Liver (tissue), 9 donors: ENCODE data around the gene LAMC3. TPM values are rescaled to one million over a fixed set of nuclear protein-coding genes. Genes with fewer than 3 reads are reported as not detected.

ENCODE experiments used
- DNase-seq: peaks from one replicate; pipeline ENCODE4 v3.0.0-alpha.2; 2017; ENCODE audit warnings: low spot score
- H3K27ac ChIP-seq, 2 donors: one replicate each; pipeline ENCODE4 v1.7.0; 2013; ENCODE audit warnings: inconsistent platforms in 2 of 2, low read length in 2 of 2, control low read depth in 1 of 2, low read depth in 1 of 2, mild to moderate bottlenecking in 1 of 2
- H3K27me3 ChIP-seq, 4 donors: one replicate each; pipeline versions ENCODE4 v1.6.1 to v1.7.0; 2013; ENCODE audit warnings: low read length in 3 of 4, inconsistent platforms in 1 of 4, mild to moderate bottlenecking in 1 of 4, moderate library complexity in 1 of 4; ENCODE audit not compliant: control insufficient read depth in 4 of 4, insufficient read depth in 4 of 4
- H3K36me3 ChIP-seq, 4 donors: one replicate each; pipeline versions ENCODE4 v1.6.1 to v1.7.0; 2013; ENCODE audit warnings: low read length in 3 of 4, mild to moderate bottlenecking in 3 of 4, low read depth in 1 of 4, moderate library complexity in 1 of 4; ENCODE audit not compliant: control insufficient read depth in 4 of 4, insufficient read depth in 3 of 4
- H3K4me1 ChIP-seq, 4 donors: one replicate each; pipeline versions ENCODE4 v1.6.1 to v1.7.0; 2013; ENCODE audit warnings: low read length in 3 of 4, mild to moderate bottlenecking in 3 of 4, moderate library complexity in 1 of 4; ENCODE audit not compliant: control insufficient read depth in 4 of 4, insufficient read depth in 4 of 4
- H3K4me3 ChIP-seq, 3 donors: one replicate each; pipeline versions ENCODE4 v1.6.1 to v1.7.0; 2013; ENCODE audit warnings: low read length in 3 of 3, control low read depth in 1 of 3, low read depth in 1 of 3, mild to moderate bottlenecking in 1 of 3
- H3K9ac ChIP-seq, 2 donors: one replicate each; pipeline ENCODE4 v1.7.0; 2013; ENCODE audit warnings: low read length in 2 of 2, mild to moderate bottlenecking in 2 of 2, moderate library complexity in 2 of 2, control low read depth in 1 of 2, low read depth in 1 of 2
- H3K9me3 ChIP-seq, 4 donors: one replicate each; pipeline versions ENCODE4 v1.6.1 to v1.7.0; 2013; ENCODE audit warnings: low read length in 3 of 4; ENCODE audit not compliant: control insufficient read depth in 4 of 4
- EGR1 ChIP-seq, 2 donors: IDR thresholded peaks; 2 replicates each; pipeline ENCODE4 v1.6.1; 2016 to 2018; ENCODE audit warnings: antibody characterized with exemption in 2 of 2, low read depth in 2 of 2
- FOXA1 ChIP-seq: IDR thresholded peaks from 2 replicates; pipeline ENCODE4 v1.6.1; 2016; ENCODE audit warnings: antibody characterized with exemption
- FOXA2 ChIP-seq: IDR thresholded peaks from 2 replicates; pipeline ENCODE4 v1.6.1; 2016; ENCODE audit warnings: antibody characterized with exemption
- GABPA ChIP-seq, 2 donors: IDR thresholded peaks in 1 of 2; conservative IDR thresholded peaks in 1 of 2; 2 replicates each; pipeline ENCODE4 v1.6.1; 2016; ENCODE audit warnings: antibody characterized with exemption in 2 of 2, mild to moderate bottlenecking in 1 of 2, moderate library complexity in 1 of 2
- HNF4A ChIP-seq, 2 donors: conservative IDR thresholded peaks; 2 replicates each; pipeline ENCODE4 v1.6.1; 2016; ENCODE audit warnings: antibody characterized with exemption in 2 of 2, mild to moderate bottlenecking in 2 of 2
- HNF4G ChIP-seq: IDR thresholded peaks from 2 replicates; pipeline ENCODE4 v1.6.1; 2016; ENCODE audit warnings: antibody characterized with exemption
- JUND ChIP-seq, 2 donors: IDR thresholded peaks; 2 replicates each; pipeline ENCODE4 v1.6.1; 2016; ENCODE audit warnings: antibody characterized with exemption in 2 of 2
- NR2F2 ChIP-seq: IDR thresholded peaks from 2 replicates; pipeline ENCODE4 v1.6.1; 2016; ENCODE audit warnings: antibody characterized with exemption
- RAD21 ChIP-seq, 2 donors: IDR thresholded peaks; 2 replicates each; pipeline ENCODE4 v1.6.1; 2016; ENCODE audit warnings: antibody characterized with exemption in 2 of 2, mild to moderate bottlenecking in 2 of 2
- RXRA ChIP-seq, 2 donors: IDR thresholded peaks; 2 replicates each; pipeline ENCODE4 v1.6.1; 2017 to 2018; ENCODE audit warnings: antibody characterized with exemption in 2 of 2, mild to moderate bottlenecking in 1 of 2
- SP1 ChIP-seq: IDR thresholded peaks from 2 replicates; pipeline ENCODE4 v1.6.1; 2018; ENCODE audit warnings: antibody characterized with exemption, mild to moderate bottlenecking
- TAF1 ChIP-seq: conservative IDR thresholded peaks from 2 replicates; pipeline ENCODE4 v1.6.1; 2016; ENCODE audit warnings: antibody characterized with exemption, mild to moderate bottlenecking
- YY1 ChIP-seq: IDR thresholded peaks from 2 replicates; pipeline ENCODE4 v1.6.1; 2016; ENCODE audit warnings: antibody characterized with exemption, mild to moderate bottlenecking
- WGBS: extraction: QIAGEN DNeasy Blood & Tissue Kit; methylation state at CpG from one replicate; pipeline ENCODE4 v1.1.7; 2013; 5-methylcytosine and 5-hydroxymethylcytosine counted together
- polyA plus RNA-seq, 2 donors: library from polyadenylated mRNA; stranded (reverse) in 1 of 2; unstranded in 1 of 2; fragments of 200-250 nt in 1 of 2; fragments of >200 nt in 1 of 2; fragmentation: Nextera tagmentation in 1 of 2; extraction: Ambion mirVana in 1 of 2; gene quantifications; one replicate each; pipeline versions ENCODE4 v1.2.1 to v1.2.3, GENCODE V29; 2013 to 2015
- total RNA-seq, 2 donors: library from RNA; depleted of rRNA; stranded (reverse); fragments of >200 nt; gene quantifications; one replicate each; pipeline ENCODE4 v1.2.3, GENCODE V29; 2014
- TF ChIP-seq, protein P1 (sequence below): IDR thresholded peaks from 2 replicates; pipeline ENCODE4 v1.6.1; 2016; ENCODE audit warnings: antibody characterized with exemption
- TF ChIP-seq, protein P2 (sequence below): IDR thresholded peaks from 2 replicates; pipeline ENCODE4 v1.6.1; 2016; ENCODE audit warnings: antibody characterized with exemption
- TF ChIP-seq, protein P3 (sequence below): fragments of 150-350 bp; IDR thresholded peaks from 2 replicates; pipeline ENCODE4 v1.5.1; 2017; ENCODE audit warnings: improper control_type of control experiment, low read depth, low read length; ENCODE audit not compliant: missing input control
- donor health status: healthy.
- donor health status: healthy.
- donor health status: healthy.
- donor health status: healthy.
- donor health status: healthy.

Gene LAMC3
- total and polyA plus RNA-seq, 4 donors = 1.4 to 5.9 (median 2.9) TPM

DNA sequence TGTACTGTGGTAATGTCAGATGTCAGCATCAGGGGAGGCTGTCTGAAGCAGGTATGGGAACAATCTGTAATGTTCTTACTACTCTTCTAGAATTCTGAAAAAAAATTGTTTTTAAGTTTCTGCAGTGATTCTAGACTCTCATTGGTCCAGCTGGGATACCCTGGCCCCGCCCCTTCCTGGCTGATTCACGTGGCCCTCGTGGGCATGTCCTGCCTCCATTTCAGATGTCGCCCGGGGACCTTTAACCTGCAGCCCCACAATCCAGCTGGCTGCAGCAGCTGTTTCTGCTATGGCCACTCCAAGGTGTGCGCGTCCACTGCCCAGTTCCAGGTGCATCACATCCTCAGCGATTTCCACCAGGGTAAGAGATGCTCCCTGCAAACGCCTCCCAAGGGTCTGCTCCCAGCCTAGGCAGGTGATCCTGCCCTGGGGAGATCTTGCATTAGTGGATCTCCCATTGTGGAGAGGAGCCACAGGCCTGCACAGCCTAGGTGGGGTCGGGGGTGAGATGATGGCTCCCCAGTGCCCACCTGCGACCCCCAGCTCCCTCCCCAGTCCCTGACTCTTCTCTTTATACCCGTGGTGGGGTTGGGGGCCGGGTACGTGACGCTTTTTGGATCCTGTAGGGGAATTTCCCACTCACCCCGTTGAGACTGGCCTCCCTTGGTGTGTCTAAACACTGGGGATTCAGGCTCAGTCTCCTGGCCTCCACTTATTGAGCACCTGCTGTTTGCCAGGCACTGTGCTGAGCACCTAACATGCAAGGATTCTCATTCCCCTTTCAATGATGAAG lies 36.5 kb downstream of the LAMC3 start:
- Histone ChIP-seq H3K27ac (no peak overlapping the region), H3K36me3 (no peaks in the 10 kb centered on the region), H3K4me1 (peaks cover 0 to 1% (median 0%) of the 10 kb centered on the region in 4 donors), H3K9ac (no peak overlapping the region), H3K9me3 (no peaks in the 10 kb centered on the region), H3K4me3 (no peak overlapping the region), H3K27me3 (peaks cover 0 to 3% (median 0%) of the 10 kb centered on the region in 4 donors)
- 74% methylated on average over 16 of the region's 16 CpGs for whole genome bisulfite sequencing
- DNase-seq = no peak
- TF ChIP-seq, protein P1, sequence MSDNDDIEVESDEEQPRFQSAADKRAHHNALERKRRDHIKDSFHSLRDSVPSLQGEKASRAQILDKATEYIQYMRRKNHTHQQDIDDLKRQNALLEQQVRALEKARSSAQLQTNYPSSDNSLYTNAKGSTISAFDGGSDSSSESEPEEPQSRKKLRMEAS = no peak
- TF ChIP-seq RXRA (IDR thresholded peaks at IDR 0.05) (no peak), HNF4A (conservative IDR thresholded peaks at IDR 0.05) (no peak), NR2F2 (no peak), JUND (IDR thresholded peaks at IDR 0.05) (no peak), GABPA (IDR thresholded peaks at IDR 0.05 in 1 of 2, conservative IDR thresholded peaks at IDR 0.05 in 1 of 2) (no peak), FOXA2 (no peak), EGR1 (IDR thresholded peaks at IDR 0.05; ENCODE audit: low read depth in 2 of 2) (no peak), SP1 (no peak), RAD21 (IDR thresholded peaks at IDR 0.05) (no peak), FOXA1 (no peak), YY1 (no peak), HNF4G (no peak), TAF1 (no peak)
- TF ChIP-seq, protein P2, sequence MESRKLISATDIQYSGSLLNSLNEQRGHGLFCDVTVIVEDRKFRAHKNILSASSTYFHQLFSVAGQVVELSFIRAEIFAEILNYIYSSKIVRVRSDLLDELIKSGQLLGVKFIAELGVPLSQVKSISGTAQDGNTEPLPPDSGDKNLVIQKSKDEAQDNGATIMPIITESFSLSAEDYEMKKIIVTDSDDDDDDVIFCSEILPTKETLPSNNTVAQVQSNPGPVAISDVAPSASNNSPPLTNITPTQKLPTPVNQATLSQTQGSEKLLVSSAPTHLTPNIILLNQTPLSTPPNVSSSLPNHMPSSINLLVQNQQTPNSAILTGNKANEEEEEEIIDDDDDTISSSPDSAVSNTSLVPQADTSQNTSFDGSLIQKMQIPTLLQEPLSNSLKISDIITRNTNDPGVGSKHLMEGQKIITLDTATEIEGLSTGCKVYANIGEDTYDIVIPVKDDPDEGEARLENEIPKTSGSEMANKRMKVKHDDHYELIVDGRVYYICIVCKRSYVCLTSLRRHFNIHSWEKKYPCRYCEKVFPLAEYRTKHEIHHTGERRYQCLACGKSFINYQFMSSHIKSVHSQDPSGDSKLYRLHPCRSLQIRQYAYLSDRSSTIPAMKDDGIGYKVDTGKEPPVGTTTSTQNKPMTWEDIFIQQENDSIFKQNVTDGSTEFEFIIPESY = no peak
- TF ChIP-seq, protein P3, sequence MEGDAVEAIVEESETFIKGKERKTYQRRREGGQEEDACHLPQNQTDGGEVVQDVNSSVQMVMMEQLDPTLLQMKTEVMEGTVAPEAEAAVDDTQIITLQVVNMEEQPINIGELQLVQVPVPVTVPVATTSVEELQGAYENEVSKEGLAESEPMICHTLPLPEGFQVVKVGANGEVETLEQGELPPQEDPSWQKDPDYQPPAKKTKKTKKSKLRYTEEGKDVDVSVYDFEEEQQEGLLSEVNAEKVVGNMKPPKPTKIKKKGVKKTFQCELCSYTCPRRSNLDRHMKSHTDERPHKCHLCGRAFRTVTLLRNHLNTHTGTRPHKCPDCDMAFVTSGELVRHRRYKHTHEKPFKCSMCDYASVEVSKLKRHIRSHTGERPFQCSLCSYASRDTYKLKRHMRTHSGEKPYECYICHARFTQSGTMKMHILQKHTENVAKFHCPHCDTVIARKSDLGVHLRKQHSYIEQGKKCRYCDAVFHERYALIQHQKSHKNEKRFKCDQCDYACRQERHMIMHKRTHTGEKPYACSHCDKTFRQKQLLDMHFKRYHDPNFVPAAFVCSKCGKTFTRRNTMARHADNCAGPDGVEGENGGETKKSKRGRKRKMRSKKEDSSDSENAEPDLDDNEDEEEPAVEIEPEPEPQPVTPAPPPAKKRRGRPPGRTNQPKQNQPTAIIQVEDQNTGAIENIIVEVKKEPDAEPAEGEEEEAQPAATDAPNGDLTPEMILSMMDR = no peak

DNA sequence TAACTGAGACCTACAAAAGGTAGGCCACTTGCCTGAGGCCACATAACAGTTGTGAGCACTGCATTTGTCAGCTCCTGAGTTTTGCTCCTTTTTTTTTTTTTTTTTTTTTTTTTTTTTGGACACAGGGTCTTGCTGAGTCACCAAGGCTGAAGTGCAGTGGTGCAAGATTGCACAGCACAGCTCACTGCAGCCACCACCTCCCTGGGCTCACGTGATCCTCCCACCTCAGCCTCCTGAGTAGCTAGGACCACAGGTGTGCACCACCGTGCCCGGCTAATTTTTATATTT lies 37.1 kb downstream of the LAMC3 start:
- 96% methylated on average over 3 of the region's 3 CpGs for WGBS
- peaks cover 0 to 1% (median 0%) of the 10 kb centered on the region in 4 donors for H3K4me1 ChIP-seq
- no peak overlapping the region for H3K9ac ChIP-seq
- DNase-seq = no peak
- H3K36me3 ChIP-seq = no peaks in the 10 kb centered on the region
- H3K27ac ChIP-seq = no peak overlapping the region
- H3K9me3 ChIP-seq = no peaks in the 10 kb centered on the region
- no peak for TF ChIP-seq SP1
- TF ChIP-seq RXRA (IDR thresholded peaks at IDR 0.05) = no peak
- no peak overlapping the region for H3K4me3 ChIP-seq
- peaks cover 0 to 3% (median 0%) of the 10 kb centered on the region in 4 donors for H3K27me3 ChIP-seq
